T-cell (primary cell): Measurements from ENCODE around the gene RASL10B. TPM values are rescaled to one million over a fixed set of nuclear protein-coding genes. Genes with fewer than 3 reads are reported as not detected.

Experiments
- ATAC-seq, 4 experiments: fragments of 200-7000 bp in 3 of 4; fragments of 150-1000 bp in 1 of 4; cut with Tn5 transposase; replicated peaks in 1 of 4; 1 replicate in 3 of 4; 2 replicates in 1 of 4; pipeline ENCODE4 v1.10.0; 2021; ENCODE audit warnings: moderate library complexity in 3 of 4, mild to moderate bottlenecking in 2 of 4, moderate number of reproducible peaks in 1 of 4
- CTCF ChIA-PET, 2 donors: fragments of 300-600 bp; sonication (Branson Sonifier 250); formaldehyde crosslinking; loops; one replicate each; lab custom pipeline; 2022; ENCODE audit warnings: antibody characterized with exemption in 2 of 2; lab: Charles Lee
- POLR2A ChIA-PET, 2 donors: fragments of 300-600 bp; sonication (Branson Sonifier 250); formaldehyde crosslinking; loops; one replicate each; lab custom pipeline; 2022; ENCODE audit warnings: antibody characterized with exemption in 2 of 2; lab: Charles Lee
- DNase-seq, 35 experiments: peaks; one replicate each; pipeline versions ENCODE4 v3.0.0 to v3.0.0-alpha.2; 2013 to 2023
- H3K27ac ChIP-seq: one replicate; pipeline ENCODE4 v1.5.1; 2013; ENCODE audit warnings: low read length
- H3K27me3 ChIP-seq, 2 experiments: replicated peaks in 1 of 2; 1 replicate in 1 of 2; 2 replicates in 1 of 2; pipeline versions ENCODE4 v1.6.1 to v1.7.0; 2013; ENCODE audit warnings: low read length in 1 of 2, mixed read lengths in 1 of 2; ENCODE audit not compliant: control insufficient read depth in 2 of 2, insufficient read depth in 2 of 2; ENCODE audit errors: extremely low read depth in 1 of 2
- H3K36me3 ChIP-seq, 2 donors: 1 replicate in 1 of 2; 2 replicates in 1 of 2; pipeline versions ENCODE4 v1.6.1 to v1.7.0; 2013; ENCODE audit warnings: low read length in 1 of 2; ENCODE audit not compliant: control insufficient read depth in 2 of 2, insufficient read depth in 1 of 2; ENCODE audit errors: extremely low read depth in 1 of 2
- H3K4me1 ChIP-seq, 2 experiments: 1 replicate in 1 of 2; 2 replicates in 1 of 2; pipeline versions ENCODE4 v1.6.1 to v1.7.0; 2013; ENCODE audit warnings: low read length in 2 of 2, mixed read lengths in 1 of 2; ENCODE audit not compliant: insufficient read depth in 2 of 2, control insufficient read depth in 1 of 2; ENCODE audit errors: extremely low read depth in 1 of 2
- H3K4me3 ChIP-seq, 2 donors: 1 replicate in 1 of 2; 2 replicates in 1 of 2; pipeline versions ENCODE4 v1.5.1 to v1.7.0; 2013; ENCODE audit warnings: mild to moderate bottlenecking in 2 of 2, low read length in 1 of 2, moderate library complexity in 1 of 2; ENCODE audit not compliant: control insufficient read depth in 1 of 2; ENCODE audit errors: extremely low read depth in 1 of 2
- H3K9me3 ChIP-seq: 2 replicates; pipeline ENCODE4 v1.7.0; 2013
- H3K27ac Mint-ChIP-seq, 2 donors: one replicate each; pipeline ENCODE4 v1.8.0; 2020 to 2021; ENCODE audit warnings: mild to moderate bottlenecking in 2 of 2, mixed read lengths in 2 of 2
- H3K27me3 Mint-ChIP-seq, 2 donors: one replicate each; pipeline ENCODE4 v1.8.0; 2021 to 2022; ENCODE audit warnings: mixed read lengths in 2 of 2
- H3K36me3 Mint-ChIP-seq: one replicate; pipeline ENCODE4 v1.8.0; 2021; ENCODE audit warnings: mixed read lengths
- H3K4me1 Mint-ChIP-seq, 3 donors: one replicate each; pipeline ENCODE4 v1.8.0; 2020 to 2022; ENCODE audit warnings: mixed read lengths in 3 of 3, mild to moderate bottlenecking in 1 of 3
- H3K4me3 Mint-ChIP-seq, 3 donors: one replicate each; pipeline ENCODE4 v1.8.0; 2020 to 2022; ENCODE audit warnings: mild to moderate bottlenecking in 3 of 3, mixed read lengths in 3 of 3, moderate library complexity in 3 of 3
- H3K9me3 Mint-ChIP-seq, 3 donors: one replicate each; pipeline ENCODE4 v1.8.0; 2020 to 2022; ENCODE audit warnings: mixed read lengths in 3 of 3
- WGBS: methylation state at CpG from one replicate; pipeline ENCODE4 v1.1.5; 2013; ENCODE audit warnings: missing lambda C conversion rate; ENCODE audit not compliant: insufficient coverage; 5-methylcytosine and 5-hydroxymethylcytosine counted together
- total RNA-seq, 35 experiments: library from RNA in 6 of 35; stranded (reverse) in 6 of 35; fragments of 120-200 nt in 1 of 35; gene quantifications; one replicate each; pipeline versions ENCODE4 v1.2.1 to v1.2.4 and lab custom pipeline; 2013 to 2026

RASL10B gene
- total RNA-seq, 5 donors from 2014 or later (not counting 1 experiment from before 2014, with no cell fraction given): 0.38 to 0.56 (median 0.39) TPM

DNA sequence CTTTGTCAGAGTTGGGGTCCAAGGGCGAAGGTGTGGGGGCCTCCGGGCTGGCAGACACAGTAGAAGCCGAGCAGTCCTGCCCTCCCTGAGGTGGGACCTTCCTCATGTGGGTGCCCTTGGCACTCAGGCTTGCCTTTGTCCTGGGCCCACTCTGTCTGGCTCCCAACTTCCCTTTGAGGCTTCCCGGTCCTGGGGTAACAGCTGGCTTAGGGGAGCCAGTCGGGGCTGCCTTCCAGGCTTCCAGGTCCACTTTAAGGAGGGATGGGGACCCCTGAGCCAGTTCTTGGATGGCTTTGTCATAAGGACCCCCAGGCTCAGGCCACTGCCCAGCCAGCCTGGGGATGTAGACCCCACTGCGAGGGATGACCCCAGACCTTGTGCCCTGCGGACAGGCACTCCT is 13.8 kb downstream of the RASL10B start:
- H3K27ac ChIP-seq: no peak overlapping the region
- H3K9me3 ChIP-seq: no peaks in the 10 kb centered on the region
- peaks cover 6 to 92% of the 10 kb centered on the region in 2 experiments for H3K27me3 ChIP-seq
- H3K4me1 ChIP-seq: peaks cover 0 to 23% of the 10 kb centered on the region in 2 experiments
- no peaks in the 10 kb centered on the region for H3K9me3 Mint-ChIP-seq
- ChIA-PET POLR2A (interaction anchor here in 1 of 2 donors (1.0 kb wide), 1 partner anchor 132 kb away, joined by 3 read pairs; no protein-coding TSS in a partner anchor), CTCF (interaction anchor here (0.6 to 2.3 kb wide), 4 partner anchors 25 to 1325 kb away, joined by 3 to 5 read pairs (median 3); no protein-coding TSS in a partner anchor)
- DNase-seq: no peak
- 88% methylated on average over 7 of the region's 7 CpGs for WGBS
- ATAC-seq: no peak
- H3K27ac Mint-ChIP-seq: no peak overlapping the region
- H3K36me3 Mint-ChIP-seq: no peaks in the 10 kb centered on the region
- H3K27me3 Mint-ChIP-seq: peaks cover 34 to 59% of the 10 kb centered on the region in 2 donors
- no peak overlapping the region for H3K4me3 Mint-ChIP-seq
- H3K36me3 ChIP-seq: no peaks in the 10 kb centered on the region
- H3K4me3 ChIP-seq: no peak overlapping the region
- H3K4me1 Mint-ChIP-seq: peaks cover 5 to 18% (median 18%) of the 10 kb centered on the region in 3 donors

DNA sequence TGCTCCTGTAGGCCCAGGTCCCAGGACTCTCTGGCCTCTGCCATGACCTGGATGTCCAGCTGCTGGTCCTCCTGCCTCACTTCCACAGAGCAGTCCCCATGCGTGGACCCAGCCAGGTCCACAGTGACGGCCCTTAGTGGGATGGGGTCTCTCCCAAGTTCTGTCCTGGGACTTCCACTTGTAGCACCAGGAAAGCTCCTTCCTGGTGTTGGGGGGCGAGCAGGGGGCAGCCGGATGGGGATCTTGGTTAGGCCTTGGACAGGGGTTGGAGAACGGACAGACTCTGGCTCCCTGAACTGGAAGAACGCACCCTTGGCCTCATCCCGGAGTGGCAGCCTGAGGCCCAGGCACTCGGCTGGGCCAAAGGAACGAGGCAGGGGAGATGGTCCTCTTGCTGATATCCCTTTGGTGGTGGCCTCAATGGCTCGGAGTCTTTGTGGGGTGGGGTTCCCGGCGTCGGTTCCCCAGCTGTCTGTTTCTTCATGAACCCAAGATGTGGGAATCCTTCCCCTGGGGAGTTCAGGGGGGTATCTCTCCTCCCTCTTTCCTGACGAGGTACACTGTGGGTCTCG is 14.4 kb downstream of the RASL10B start:
- no peak overlapping the region for H3K4me3 ChIP-seq
- H3K4me1 ChIP-seq: peaks cover 0 to 23% of the 10 kb centered on the region in 2 experiments
- Mint-ChIP-seq H3K27ac (peak overlapping the region in 1 of 2 donors; percentile 15), H3K4me1 (peaks cover 5 to 21% (median 19%) of the 10 kb centered on the region in 3 donors), H3K4me3 (no peak overlapping the region), H3K36me3 (no peaks in the 10 kb centered on the region), H3K27me3 (peaks cover 40 to 59% of the 10 kb centered on the region in 2 donors), H3K9me3 (no peaks in the 10 kb centered on the region)
- POLR2A ChIA-PET: interaction anchor here in 1 of 2 donors (1.0 kb wide), 1 partner anchor 132 kb away, joined by 3 read pairs; no protein-coding TSS in a partner anchor
- ATAC-seq: no peak
- WGBS: 87% methylated on average over 9 of the region's 15 CpGs
- H3K27ac ChIP-seq: no peak overlapping the region
- DNase-seq: no peak
- CTCF ChIA-PET: interaction anchor here (0.6 to 3.4 kb wide), 4 partner anchors 132 to 1326 kb away, joined by 3 to 33 read pairs (median 4); no protein-coding TSS in a partner anchor
- H3K27me3 ChIP-seq: peaks cover under 1 to 93% of the 10 kb centered on the region in 2 experiments
- no peaks in the 10 kb centered on the region for H3K9me3 ChIP-seq
- no peaks in the 10 kb centered on the region for H3K36me3 ChIP-seq

DNA sequence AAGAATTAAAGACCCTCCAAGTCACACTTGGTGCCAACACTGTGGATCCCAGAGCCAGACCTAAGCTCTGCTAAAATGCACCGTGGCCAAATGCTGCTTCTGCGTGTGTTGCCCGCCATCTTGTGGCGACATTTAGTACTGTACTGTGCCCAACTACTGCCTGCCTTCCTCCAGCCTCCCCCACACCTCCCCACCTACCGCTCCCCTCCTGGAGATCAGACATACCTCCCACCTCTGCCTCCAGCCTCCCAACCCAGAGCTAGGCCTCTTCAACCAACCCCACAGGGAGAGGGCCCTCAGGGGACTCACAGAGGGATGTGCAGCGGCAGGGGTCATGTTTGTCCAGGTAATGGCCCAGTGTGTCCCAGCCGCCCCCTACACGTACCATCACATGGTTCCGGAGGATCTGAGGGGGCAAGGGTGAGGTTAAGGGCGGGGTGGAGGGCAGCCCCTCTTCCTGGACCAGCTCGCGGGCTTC is 16.1 kb downstream of the RASL10B start:
- peaks cover 33 to 61% of the 10 kb centered on the region in 2 donors for H3K27me3 Mint-ChIP-seq
- H3K27ac ChIP-seq: no peak overlapping the region
- no peaks in the 10 kb centered on the region for H3K9me3 Mint-ChIP-seq
- H3K4me3 Mint-ChIP-seq: no peak overlapping the region
- peak; percentile 91 to 97 (median 93) for ATAC-seq
- WGBS: 0% methylated on average over 1 of the region's 12 CpGs
- H3K4me1 ChIP-seq: peaks cover 0 to 13% of the 10 kb centered on the region in 2 experiments
- peak; percentile 49 to 89 (median 72) for DNase-seq
- ChIA-PET CTCF (interaction anchor here (0.5 to 3.7 kb wide), 19 partner anchors 8 to 1327 kb away, joined by 3 to 38 read pairs (median 4); partner anchors contain the start of genes RAD51D (in 1 of the 2) and TAF15 (in 1 of the 2)), POLR2A (no interaction called here)
- H3K27me3 ChIP-seq: peaks cover 0 to 88% of the 10 kb centered on the region in 2 experiments
- H3K4me3 ChIP-seq: no peak overlapping the region
- H3K36me3 Mint-ChIP-seq: no peaks in the 10 kb centered on the region
- H3K36me3 ChIP-seq: no peaks in the 10 kb centered on the region
- H3K4me1 Mint-ChIP-seq: peaks cover 0 to 13% (median 12%) of the 10 kb centered on the region in 3 donors
- no peaks in the 10 kb centered on the region for H3K9me3 ChIP-seq
- H3K27ac Mint-ChIP-seq: no peak overlapping the region

DNA sequence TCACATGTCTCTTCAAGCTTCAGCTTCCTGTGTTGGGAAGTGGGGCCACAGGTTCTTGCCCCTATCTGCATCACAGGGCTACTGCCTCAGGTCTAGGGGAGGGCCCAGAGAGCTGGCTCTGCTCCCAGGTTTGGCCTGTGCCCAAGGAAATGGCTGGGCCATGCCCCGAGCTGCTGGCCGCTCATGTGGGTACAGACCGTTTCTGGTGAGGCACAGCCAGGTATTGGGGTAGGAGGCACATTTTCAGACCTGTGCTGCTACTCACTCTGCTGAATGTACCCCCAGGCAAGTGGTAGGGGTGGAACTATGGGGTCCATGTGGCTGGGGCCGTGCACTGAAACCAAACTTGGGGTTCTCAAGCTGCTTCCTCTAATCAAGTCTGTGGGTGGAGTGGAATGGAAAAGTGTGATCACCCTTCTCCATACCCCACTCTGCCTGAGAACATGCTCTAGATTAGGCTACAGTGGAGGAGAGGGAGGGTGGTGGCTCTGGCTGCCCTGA is 17.0 kb downstream of the RASL10B start:
- 20% methylated on average over 1 of the region's 4 CpGs for WGBS
- ATAC-seq (no peak), DNase-seq (no peak)
- peaks cover 0 to 13% of the 10 kb centered on the region in 2 experiments for H3K4me1 ChIP-seq
- no peak overlapping the region for H3K4me3 ChIP-seq
- Mint-ChIP-seq H3K4me3 (no peak overlapping the region), H3K27ac (no peak overlapping the region), H3K36me3 (no peaks in the 10 kb centered on the region), H3K4me1 (peaks cover 0 to 13% (median 12%) of the 10 kb centered on the region in 3 donors), H3K9me3 (no peaks in the 10 kb centered on the region), H3K27me3 (peaks cover 33 to 63% of the 10 kb centered on the region in 2 donors)
- no peaks in the 10 kb centered on the region for H3K36me3 ChIP-seq
- H3K9me3 ChIP-seq: no peaks in the 10 kb centered on the region
- no peak overlapping the region for H3K27ac ChIP-seq
- POLR2A ChIA-PET: interaction anchor here in 1 of 2 donors (0.5 kb wide), 1 partner anchor 89 kb away, joined by 4 read pairs; no protein-coding TSS in a partner anchor
- CTCF ChIA-PET: interaction anchor here (0.8 to 3.7 kb wide), 4 partner anchors 8 to 136 kb away, joined by 8 to 38 read pairs (median 22); no protein-coding TSS in a partner anchor
- H3K27me3 ChIP-seq: peaks cover 0 to 84% of the 10 kb centered on the region in 2 experiments

DNA sequence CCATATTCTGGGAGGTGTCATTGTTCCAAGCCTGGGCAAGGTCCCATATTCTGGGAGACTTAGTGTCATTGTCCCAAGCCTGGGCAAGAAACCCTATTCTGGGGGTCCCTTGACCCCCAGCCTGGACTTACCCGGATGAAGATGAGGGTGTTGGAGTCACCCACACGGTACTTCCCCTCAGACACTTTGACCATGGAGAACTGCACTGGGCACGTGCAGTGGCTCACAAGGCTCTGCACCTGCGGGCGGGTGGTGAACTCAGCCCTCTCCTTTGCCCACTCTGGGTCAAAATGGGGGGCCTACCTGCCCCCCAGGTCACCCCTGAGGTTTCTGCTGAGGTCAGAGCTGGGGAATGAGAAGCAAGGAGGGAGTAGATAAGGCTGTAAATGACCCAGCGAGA is 17.5 kb downstream of the RASL10B start:
- no peak overlapping the region for H3K4me3 Mint-ChIP-seq

More for the DNA sequence above, 17.5 kb downstream of the RASL10B start:
- H3K36me3 ChIP-seq: no peaks in the 10 kb centered on the region
- no peak overlapping the region for H3K4me3 ChIP-seq
- peaks cover 0 to 13% of the 10 kb centered on the region in 2 experiments for H3K4me1 ChIP-seq
- Mint-ChIP-seq H3K27ac (no peak overlapping the region), H3K4me1 (peaks cover 0 to 13% (median 12%) of the 10 kb centered on the region in 3 donors), H3K27me3 (peaks cover 29 to 58% of the 10 kb centered on the region in 2 donors), H3K36me3 (no peaks in the 10 kb centered on the region), H3K9me3 (no peaks in the 10 kb centered on the region)
- peaks cover 0 to 78% of the 10 kb centered on the region in 2 experiments for H3K27me3 ChIP-seq
- H3K27ac ChIP-seq: no peak overlapping the region
- POLR2A ChIA-PET: interaction anchor here in 1 of 2 donors (0.5 kb wide), 1 partner anchor 89 kb away, joined by 4 read pairs; no protein-coding TSS in a partner anchor
- CTCF ChIA-PET: interaction anchor here (1.8 to 3.7 kb wide), 3 partner anchors 15 to 137 kb away, joined by 5 to 38 read pairs (median 33); no protein-coding TSS in a partner anchor
- no peaks in the 10 kb centered on the region for H3K9me3 ChIP-seq
- no peak for ATAC-seq
- 90% methylated on average over 1 of the region's 6 CpGs for WGBS
- no peak for DNase-seq
